ENCODE results near the gene MMD. TPM values are rescaled to one million over a fixed set of nuclear protein-coding genes. Genes with fewer than 3 reads are reported as not detected.
"Not testable (repeated sequence)": the region's sequence is repeated elsewhere in the genome, so short reads cannot be mapped to it uniquely, and the experiment has no call there.

Gene MMD
- total RNA-seq, 2 experiments from 2014 or later: 15.3 to 17.4 TPM

GRCh38 chr17:55448681-55449080, 27.0 kb upstream of the MMD start:
- DNase-seq (no peak), ATAC-seq (ENCODE audit: poor library complexity) (no peak)
- TF ChIP-seq CTCF (IDR thresholded peaks at IDR 0.05): no peak
- intact Hi-C loops (cut with DNase I, micrococcal nuclease): no loop called here
- Mint-ChIP-seq H3K9me3 (no peaks in the 10 kb centered on the region), H3K4me1 (ENCODE audit: low read depth) (peaks cover 5% of the 10 kb centered on the region), H3K27ac (no peak overlapping the region), H3K4me3 (no peak overlapping the region), H3K27me3 (peaks cover 5% of the 10 kb centered on the region), H3K36me3 (ENCODE audit: low read depth) (no peaks in the 10 kb centered on the region)
- POLR2A ChIA-PET: no interaction called here
- H3K4me3 ChIP-seq (ENCODE audit: low read length): no peak overlapping the region
- no peak overlapping the region for H3K27ac ChIP-seq (ENCODE audit: low read depth in 1 of 2, low read length in 2 of 2)
- H3K36me3 ChIP-seq (ENCODE audit: insufficient read depth, low read length): no peaks in the 10 kb centered on the region
- H3K4me1 ChIP-seq (ENCODE audit: insufficient read depth, low read length): no peaks in the 10 kb centered on the region
- CTCF ChIA-PET: no interaction called here
- H3K27me3 ChIP-seq (ENCODE audit: control insufficient read depth in 1 of 2, insufficient read depth in 2 of 2, low read length in 2 of 2): no peaks in the 10 kb centered on the region
- H3K9me3 ChIP-seq (ENCODE audit: control insufficient read depth in 1 of 2, insufficient read depth in 1 of 2, low read length in 2 of 2): no peaks in the 10 kb centered on the region

- H3K9me3 Mint-ChIP-seq: no peaks in the 10 kb centered on the region
- H3K27ac Mint-ChIP-seq: no peak overlapping the region
- no peaks in the 10 kb centered on the region for H3K36me3 ChIP-seq (ENCODE audit: insufficient read depth, low read length)
- H3K27me3 ChIP-seq (ENCODE audit: control insufficient read depth in 1 of 2, insufficient read depth in 2 of 2, low read length in 2 of 2): no peaks in the 10 kb centered on the region
- CTCF ChIA-PET: interaction anchor here (0.9 kb wide), 1 partner anchor 30 kb away, joined by 3 read pairs; no protein-coding TSS in a partner anchor
- H3K9me3 ChIP-seq (ENCODE audit: control insufficient read depth in 1 of 2, insufficient read depth in 1 of 2, low read length in 2 of 2): no peaks in the 10 kb centered on the region
- no peaks in the 10 kb centered on the region for H3K4me1 ChIP-seq (ENCODE audit: insufficient read depth, low read length)
- intact Hi-C loops (cut with DNase I, micrococcal nuclease): loop anchor here in 1 of 2 experiments (2.0 kb wide), 1 partner anchor 42 kb away; no protein-coding TSS in a partner anchor
- H3K4me3 ChIP-seq (ENCODE audit: low read length): no peak overlapping the region
- H3K27me3 Mint-ChIP-seq: peaks cover 4% of the 10 kb centered on the region
- H3K4me3 Mint-ChIP-seq: no peak overlapping the region
- no peak for TF ChIP-seq CTCF (IDR thresholded peaks at IDR 0.05)
- H3K27ac ChIP-seq (ENCODE audit: low read depth in 1 of 2, low read length in 2 of 2): no peak overlapping the region
- no peaks in the 10 kb centered on the region for H3K36me3 Mint-ChIP-seq (ENCODE audit: low read depth)
- POLR2A ChIA-PET: interaction anchor here (0.9 kb wide), 1 partner anchor 10 kb away, joined by 3 read pairs; no protein-coding TSS in a partner anchor
- peaks cover 5% of the 10 kb centered on the region for H3K4me1 Mint-ChIP-seq (ENCODE audit: low read depth)
- ATAC-seq (ENCODE audit: poor library complexity) (no peak), DNase-seq (no peak)
Observed at GRCh38 chr17:55446581-55447205, 25.1 kb upstream of the MMD start.

- H3K4me1 Mint-ChIP-seq (ENCODE audit: low read depth); ATAC-seq (ENCODE audit: poor library complexity); H3K36me3 ChIP-seq (ENCODE audit: insufficient read depth, low read length); H3K9me3 ChIP-seq (ENCODE audit: control insufficient read depth in 1 of 2, insufficient read depth in 1 of 2, low read length in 2 of 2); H3K27ac ChIP-seq (ENCODE audit: low read depth in 1 of 2, low read length in 2 of 2); H3K27me3 ChIP-seq (ENCODE audit: control insufficient read depth in 1 of 2, insufficient read depth in 2 of 2, low read length in 2 of 2); H3K36me3 Mint-ChIP-seq (ENCODE audit: low read depth); H3K4me3 Mint-ChIP-seq; DNase-seq; H3K9me3 Mint-ChIP-seq; H3K4me3 ChIP-seq (ENCODE audit: low read length); CTCF ChIA-PET; H3K27ac Mint-ChIP-seq; POLR2A ChIA-PET; H3K4me1 ChIP-seq (ENCODE audit: insufficient read depth, low read length); H3K27me3 Mint-ChIP-seq: not testable (repeated sequence)
- intact Hi-C loops (cut with DNase I, micrococcal nuclease): loop anchor here in 1 of 2 experiments (2.0 kb wide), 1 partner anchor 41 kb away; no protein-coding TSS in a partner anchor
Observed at GRCh38 chr17:55446004-55446403, 24.4 kb upstream of the MMD start.

Data from CD4-positive, alpha-beta T cell (primary cell).